Caco-2 (cell line): ENCODE results near the gene C1orf21. TPM values are rescaled to one million over a fixed set of nuclear protein-coding genes. Genes with fewer than 3 reads are reported as not detected.

Experiments
- BruUV-seq: library from RNA; stranded (reverse); fragments of 400-500 nt; replicated peaks from 2 replicates; lab custom pipeline; 2021; lab: Mats Ljungman, UMichigan
- CTCF ChIA-PET: fragments of 300-600 bp; sonication (Branson Sonifier 250); formaldehyde crosslinking; loops from one replicate; lab custom pipeline; 2022; ENCODE audit warnings: antibody characterized with exemption; lab: Charles Lee
- POLR2A ChIA-PET: fragments of 300-600 bp; sonication (Branson Sonifier 250); formaldehyde crosslinking; loops from one replicate; lab custom pipeline; 2022; ENCODE audit warnings: antibody characterized with exemption; lab: Charles Lee
- DNase-seq, 2 experiments: peaks; one replicate each; pipeline versions ENCODE4 v3.0.0 to v3.0.0-alpha.2; 2020 to 2022
- H3K27me3 ChIP-seq: replicated peaks from 2 replicates; pipeline ENCODE4 v1.6.0; 2011; ENCODE audit warnings: low read length; ENCODE audit not compliant: control insufficient read depth, insufficient read depth
- H3K36me3 ChIP-seq: 2 replicates; pipeline ENCODE4 v1.5.1; 2011; ENCODE audit warnings: low read length; ENCODE audit not compliant: control insufficient read depth, insufficient read depth
- H3K4me1 ChIP-seq: fragments of 250-450 bp; sonication (Bioruptor Pico); 2 replicates; pipeline ENCODE4 v1.5.1; 2020; ENCODE audit warnings: mild to moderate bottlenecking
- H3K4me3 ChIP-seq: 2 replicates; pipeline ENCODE4 v1.5.1; 2011; ENCODE audit warnings: low read depth, mild to moderate bottlenecking, control low read depth, low read length
- H3K9me3 ChIP-seq: fragments of 250-450 bp; sonication (Bioruptor Pico); 2 replicates; pipeline ENCODE4 v1.5.1; 2020; ENCODE audit warnings: mild to moderate bottlenecking, moderate library complexity
- H3K27ac Mint-ChIP-seq: one replicate; pipeline ENCODE4 v1.8.0; 2022; ENCODE audit warnings: mixed read lengths; ENCODE audit not compliant: unreplicated experiment
- H3K27me3 Mint-ChIP-seq: one replicate; pipeline ENCODE4 v1.8.0; 2022; ENCODE audit warnings: mixed read lengths; ENCODE audit not compliant: insufficient read depth, unreplicated experiment
- H3K36me3 Mint-ChIP-seq: one replicate; pipeline ENCODE4 v1.8.0; 2022; ENCODE audit warnings: mild to moderate bottlenecking, mixed read lengths; ENCODE audit not compliant: insufficient read depth, unreplicated experiment
- H3K4me1 Mint-ChIP-seq: one replicate; pipeline ENCODE4 v1.8.0; 2022; ENCODE audit warnings: low read depth, mixed read lengths; ENCODE audit not compliant: unreplicated experiment
- H3K4me3 Mint-ChIP-seq: one replicate; pipeline ENCODE4 v1.8.0; 2022; ENCODE audit warnings: mild to moderate bottlenecking, moderate library complexity, mixed read lengths; ENCODE audit not compliant: unreplicated experiment
- H3K9me3 Mint-ChIP-seq: one replicate; pipeline ENCODE4 v1.8.0; 2022; ENCODE audit warnings: mixed read lengths; ENCODE audit not compliant: unreplicated experiment
- intact Hi-C: fragments of 100-400 bp; cut with micrococcal nuclease; formaldehyde crosslinking; loops from one replicate; pipeline ENCODE4 v1.10.0; 2022; ENCODE audit not compliant: unreplicated experiment
- total RNA-seq: library from RNA; stranded (reverse); gene quantifications from 2 replicates; pipeline ENCODE4 v1.2.3, GENCODE V29; 2022
- TF ChIP-seq, protein P1 (sequence below), 2 experiments: fragments of 200-600 bp in 1 of 2; IDR thresholded peaks; 1 replicate in 1 of 2; 2 replicates in 1 of 2; pipeline versions ENCODE4 v1.5.1 to v1.8.0; 2011 to 2022; ENCODE audit warnings: antibody characterized with exemption in 1 of 2, control low read depth in 1 of 2, inconsistent platforms in 1 of 2, low read depth in 1 of 2, low read length in 1 of 2, mild to moderate bottlenecking in 1 of 2, moderate library complexity in 1 of 2; ENCODE audit not compliant: insufficient read depth in 1 of 2, severe bottlenecking in 1 of 2, unreplicated experiment in 1 of 2

The C1orf21 gene
- total RNA-seq, 1 experiment from 2014 or later = 0.82 TPM

DNA sequence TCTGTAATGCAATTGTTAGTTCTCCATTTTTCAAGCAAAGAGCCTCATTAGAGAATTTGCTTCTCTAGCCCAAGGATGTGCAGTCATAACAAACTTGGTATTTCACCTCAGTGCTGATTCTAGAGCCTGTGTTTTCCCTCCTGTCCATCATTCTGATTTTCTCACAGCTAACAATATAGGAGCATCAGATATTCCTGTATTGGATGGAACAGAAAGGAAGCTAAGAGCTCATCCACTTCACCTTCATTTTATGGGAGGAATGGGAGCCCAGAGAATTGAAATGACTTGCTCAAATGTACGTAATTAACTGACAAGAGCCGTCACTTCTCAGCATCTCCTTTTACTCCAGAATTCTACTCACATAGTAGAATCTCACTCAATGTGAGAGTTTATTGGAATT lies 271.2 kb downstream of the C1orf21 start:
- POLR2A ChIA-PET = no interaction called here
- H3K4me3 ChIP-seq = no peak overlapping the region
- H3K36me3 ChIP-seq = no peaks in the 10 kb centered on the region
- intact Hi-C loops = no loop called here
- H3K27me3 ChIP-seq = no peaks in the 10 kb centered on the region
- H3K9me3 ChIP-seq = no peaks in the 10 kb centered on the region
- no peaks in the 10 kb centered on the region for H3K4me1 ChIP-seq
- Mint-ChIP-seq H3K27me3 (no peaks in the 10 kb centered on the region), H3K4me3 (no peak overlapping the region), H3K4me1 (no peaks in the 10 kb centered on the region), H3K27ac (no peak overlapping the region), H3K36me3 (no peaks in the 10 kb centered on the region), H3K9me3 (no peaks in the 10 kb centered on the region)
- TF ChIP-seq, protein P1, sequence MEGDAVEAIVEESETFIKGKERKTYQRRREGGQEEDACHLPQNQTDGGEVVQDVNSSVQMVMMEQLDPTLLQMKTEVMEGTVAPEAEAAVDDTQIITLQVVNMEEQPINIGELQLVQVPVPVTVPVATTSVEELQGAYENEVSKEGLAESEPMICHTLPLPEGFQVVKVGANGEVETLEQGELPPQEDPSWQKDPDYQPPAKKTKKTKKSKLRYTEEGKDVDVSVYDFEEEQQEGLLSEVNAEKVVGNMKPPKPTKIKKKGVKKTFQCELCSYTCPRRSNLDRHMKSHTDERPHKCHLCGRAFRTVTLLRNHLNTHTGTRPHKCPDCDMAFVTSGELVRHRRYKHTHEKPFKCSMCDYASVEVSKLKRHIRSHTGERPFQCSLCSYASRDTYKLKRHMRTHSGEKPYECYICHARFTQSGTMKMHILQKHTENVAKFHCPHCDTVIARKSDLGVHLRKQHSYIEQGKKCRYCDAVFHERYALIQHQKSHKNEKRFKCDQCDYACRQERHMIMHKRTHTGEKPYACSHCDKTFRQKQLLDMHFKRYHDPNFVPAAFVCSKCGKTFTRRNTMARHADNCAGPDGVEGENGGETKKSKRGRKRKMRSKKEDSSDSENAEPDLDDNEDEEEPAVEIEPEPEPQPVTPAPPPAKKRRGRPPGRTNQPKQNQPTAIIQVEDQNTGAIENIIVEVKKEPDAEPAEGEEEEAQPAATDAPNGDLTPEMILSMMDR (IDR thresholded peaks at IDR 0.05; ENCODE audit: insufficient read depth in 1 of 2, low read depth in 1 of 2, low read length in 1 of 2, severe bottlenecking in 1 of 2, unreplicated experiment in 1 of 2) = no peak
- DNase-seq = no peak
- CTCF ChIA-PET = no interaction called here
- BruUV-seq = no TSS peak

DNA sequence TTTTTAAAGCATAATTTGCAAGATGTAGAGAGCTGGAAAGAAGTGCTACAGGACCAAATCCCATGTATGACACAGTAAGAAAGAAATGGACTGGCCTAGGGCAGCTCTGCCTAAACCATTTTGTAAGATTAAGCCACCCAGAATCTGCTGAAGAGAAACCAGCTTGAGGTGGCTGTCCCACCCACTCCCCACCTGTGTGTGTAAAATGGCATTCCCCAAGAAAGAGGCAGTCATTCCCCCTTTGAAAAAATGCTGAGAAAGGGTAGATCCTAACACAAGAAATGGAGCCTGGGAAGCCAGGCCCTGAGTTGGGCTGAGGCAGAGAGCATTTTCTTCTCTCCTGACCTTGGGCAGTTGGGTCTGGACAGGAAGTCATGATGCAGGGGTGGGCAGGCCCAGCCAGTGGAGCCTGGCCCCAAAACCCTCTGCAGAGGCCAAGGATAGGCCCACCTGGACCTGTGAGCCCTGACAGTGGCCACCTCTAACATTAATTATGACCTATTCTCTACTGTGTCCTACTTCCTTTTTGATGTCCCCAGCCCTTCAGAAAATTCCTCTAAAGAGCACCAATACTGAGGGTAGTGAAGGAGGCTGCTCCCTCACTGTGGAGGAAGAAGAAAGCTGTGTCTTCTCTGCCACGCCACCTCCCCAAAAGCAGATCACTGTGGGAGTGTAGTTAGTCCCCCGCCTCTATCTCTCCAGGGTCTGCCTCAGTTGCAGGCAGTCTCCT lies 273.8 kb downstream of the C1orf21 start:
- Mint-ChIP-seq H3K36me3 (no peaks in the 10 kb centered on the region), H3K27me3 (no peaks in the 10 kb centered on the region), H3K4me1 (no peaks in the 10 kb centered on the region), H3K4me3 (no peak overlapping the region), H3K9me3 (no peaks in the 10 kb centered on the region), H3K27ac (no peak overlapping the region)
- POLR2A ChIA-PET = no interaction called here
- no peaks in the 10 kb centered on the region for H3K36me3 ChIP-seq
- intact Hi-C loops = no loop called here
- TF ChIP-seq, protein P1 (IDR thresholded peaks at IDR 0.05; ENCODE audit: insufficient read depth in 1 of 2, low read depth in 1 of 2, low read length in 1 of 2, severe bottlenecking in 1 of 2, unreplicated experiment in 1 of 2) = no peak
- CTCF ChIA-PET = interaction anchor here (0.8 kb wide), 1 partner anchor 9 kb away, joined by 3 read pairs; no protein-coding TSS in a partner anchor
- DNase-seq = no peak
- H3K4me1 ChIP-seq = no peaks in the 10 kb centered on the region
- H3K4me3 ChIP-seq = no peak overlapping the region
- H3K9me3 ChIP-seq = no peaks in the 10 kb centered on the region
- BruUV-seq = no TSS peak
- no peaks in the 10 kb centered on the region for H3K27me3 ChIP-seq

DNA sequence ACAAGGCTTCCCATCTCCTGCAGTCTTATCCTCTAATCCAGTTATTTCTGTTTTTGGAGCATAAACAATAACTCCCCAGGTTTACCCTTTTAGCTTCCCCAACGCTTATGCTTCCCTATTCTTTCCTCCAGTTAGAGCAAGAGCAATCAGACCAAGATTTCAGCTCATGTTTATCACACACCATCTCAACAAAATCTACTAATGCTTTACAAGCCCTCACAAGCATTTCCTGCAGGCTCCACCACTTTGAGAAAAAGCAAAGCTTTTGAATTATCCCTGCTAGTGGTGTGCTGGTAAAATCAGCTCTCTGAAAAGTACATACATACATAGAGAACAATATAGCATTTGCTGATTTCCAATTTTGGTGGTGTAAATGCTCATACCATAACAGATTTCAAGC lies 275.0 kb downstream of the C1orf21 start:
- Histone ChIP-seq H3K36me3 (no peaks in the 10 kb centered on the region), H3K4me3 (no peak overlapping the region), H3K4me1 (no peaks in the 10 kb centered on the region), H3K27me3 (no peaks in the 10 kb centered on the region), H3K9me3 (no peaks in the 10 kb centered on the region)
- intact Hi-C loops = no loop called here
- no peak overlapping the region for H3K27ac Mint-ChIP-seq
- no peaks in the 10 kb centered on the region for H3K4me1 Mint-ChIP-seq
- TF ChIP-seq, protein P1 (IDR thresholded peaks at IDR 0.05; ENCODE audit: insufficient read depth in 1 of 2, low read depth in 1 of 2, low read length in 1 of 2, severe bottlenecking in 1 of 2, unreplicated experiment in 1 of 2) = no peak
- BruUV-seq = no TSS peak
- H3K36me3 Mint-ChIP-seq = no peaks in the 10 kb centered on the region
- POLR2A ChIA-PET = no interaction called here
- CTCF ChIA-PET = no interaction called here
- H3K9me3 Mint-ChIP-seq = no peaks in the 10 kb centered on the region
- no peaks in the 10 kb centered on the region for H3K27me3 Mint-ChIP-seq
- DNase-seq = no peak
- H3K4me3 Mint-ChIP-seq = no peak overlapping the region
